Endothelial cell of umbilical vein (primary cell): ENCODE results near the gene RBX1.

Experiments used
- POLR2A ChIP-seq: IDR thresholded peaks from 2 replicates; pipeline ENCODE4 v1.6.1; 2012; ENCODE audit warnings: low read depth, mild to moderate bottlenecking, control low read depth, low read length
- TF ChIP-seq, protein P1 (sequence below), 2 donors: IDR thresholded peaks; 1 replicate in 1 of 2; 2 replicates in 1 of 2; pipeline ENCODE4 v1.5.1; 2011; ENCODE audit warnings: low read length in 2 of 2, mild to moderate bottlenecking in 2 of 2, moderate library complexity in 2 of 2, control low read depth in 1 of 2, inconsistent platforms in 1 of 2, low read depth in 1 of 2; ENCODE audit not compliant: insufficient read depth in 1 of 2; ENCODE audit errors: extremely low read depth in 1 of 2

DNA sequence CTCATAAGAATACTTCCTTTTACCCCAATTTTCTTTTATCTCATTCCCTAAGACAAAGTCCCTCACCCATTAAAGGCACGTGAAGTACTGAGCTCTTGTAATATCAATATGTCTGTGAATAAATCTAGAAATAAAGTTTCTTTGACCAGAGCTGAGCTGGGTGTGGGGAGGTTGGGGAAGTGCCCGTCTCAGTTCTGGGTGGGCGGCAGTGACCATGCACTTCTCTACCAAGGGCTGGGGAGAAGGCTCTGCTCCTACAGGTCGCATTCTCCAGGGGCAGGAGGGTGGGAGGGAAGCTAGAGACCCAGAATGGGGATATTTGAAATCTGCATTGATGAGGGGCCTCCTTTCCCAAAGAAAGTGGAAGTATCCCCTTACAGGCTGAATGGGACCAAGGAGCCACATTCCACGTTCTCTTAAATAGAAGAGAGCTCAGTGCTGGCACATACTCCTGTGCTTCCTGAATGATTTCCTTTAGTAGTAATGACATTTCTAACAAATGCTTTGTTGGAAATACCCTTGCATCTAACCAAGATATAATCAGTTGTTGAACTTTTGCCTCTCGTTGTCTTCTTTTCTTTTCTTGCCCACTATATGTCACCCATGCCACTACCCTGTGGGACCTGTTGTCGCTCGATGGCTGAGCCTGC, 16.1 kb downstream of the RBX1 start:
- TF ChIP-seq, protein P1, sequence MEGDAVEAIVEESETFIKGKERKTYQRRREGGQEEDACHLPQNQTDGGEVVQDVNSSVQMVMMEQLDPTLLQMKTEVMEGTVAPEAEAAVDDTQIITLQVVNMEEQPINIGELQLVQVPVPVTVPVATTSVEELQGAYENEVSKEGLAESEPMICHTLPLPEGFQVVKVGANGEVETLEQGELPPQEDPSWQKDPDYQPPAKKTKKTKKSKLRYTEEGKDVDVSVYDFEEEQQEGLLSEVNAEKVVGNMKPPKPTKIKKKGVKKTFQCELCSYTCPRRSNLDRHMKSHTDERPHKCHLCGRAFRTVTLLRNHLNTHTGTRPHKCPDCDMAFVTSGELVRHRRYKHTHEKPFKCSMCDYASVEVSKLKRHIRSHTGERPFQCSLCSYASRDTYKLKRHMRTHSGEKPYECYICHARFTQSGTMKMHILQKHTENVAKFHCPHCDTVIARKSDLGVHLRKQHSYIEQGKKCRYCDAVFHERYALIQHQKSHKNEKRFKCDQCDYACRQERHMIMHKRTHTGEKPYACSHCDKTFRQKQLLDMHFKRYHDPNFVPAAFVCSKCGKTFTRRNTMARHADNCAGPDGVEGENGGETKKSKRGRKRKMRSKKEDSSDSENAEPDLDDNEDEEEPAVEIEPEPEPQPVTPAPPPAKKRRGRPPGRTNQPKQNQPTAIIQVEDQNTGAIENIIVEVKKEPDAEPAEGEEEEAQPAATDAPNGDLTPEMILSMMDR (IDR thresholded peaks at IDR 0.05; ENCODE audit: extremely low read depth in 1 of 2, insufficient read depth in 1 of 2, low read depth in 1 of 2, low read length in 2 of 2): no peak
- TF ChIP-seq POLR2A: no peak
